C4-2B (cell line): ENCODE data around the gene IQGAP2.

Source experiments
- H3K27ac ChIP-seq: fragments of 450-650 bp; 2 replicates; pipeline ENCODE4 v1.5.1; 2017
- ZFX ChIP-seq: fragments of 450-650 bp; IDR thresholded peaks from 2 replicates; pipeline ENCODE4 v1.6.1; 2017
- TF ChIP-seq, protein P1 (sequence below): fragments of 450-650 bp; conservative IDR thresholded peaks from 2 replicates; pipeline ENCODE4 v1.5.1; 2017; ENCODE audit warnings: mild to moderate bottlenecking

Gene IQGAP2

GRCh38 chr5:76576450-76576849, 173.4 kb downstream of the IQGAP2 start:
- TF ChIP-seq, protein P1, sequence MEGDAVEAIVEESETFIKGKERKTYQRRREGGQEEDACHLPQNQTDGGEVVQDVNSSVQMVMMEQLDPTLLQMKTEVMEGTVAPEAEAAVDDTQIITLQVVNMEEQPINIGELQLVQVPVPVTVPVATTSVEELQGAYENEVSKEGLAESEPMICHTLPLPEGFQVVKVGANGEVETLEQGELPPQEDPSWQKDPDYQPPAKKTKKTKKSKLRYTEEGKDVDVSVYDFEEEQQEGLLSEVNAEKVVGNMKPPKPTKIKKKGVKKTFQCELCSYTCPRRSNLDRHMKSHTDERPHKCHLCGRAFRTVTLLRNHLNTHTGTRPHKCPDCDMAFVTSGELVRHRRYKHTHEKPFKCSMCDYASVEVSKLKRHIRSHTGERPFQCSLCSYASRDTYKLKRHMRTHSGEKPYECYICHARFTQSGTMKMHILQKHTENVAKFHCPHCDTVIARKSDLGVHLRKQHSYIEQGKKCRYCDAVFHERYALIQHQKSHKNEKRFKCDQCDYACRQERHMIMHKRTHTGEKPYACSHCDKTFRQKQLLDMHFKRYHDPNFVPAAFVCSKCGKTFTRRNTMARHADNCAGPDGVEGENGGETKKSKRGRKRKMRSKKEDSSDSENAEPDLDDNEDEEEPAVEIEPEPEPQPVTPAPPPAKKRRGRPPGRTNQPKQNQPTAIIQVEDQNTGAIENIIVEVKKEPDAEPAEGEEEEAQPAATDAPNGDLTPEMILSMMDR: no peak
- no peak for TF ChIP-seq ZFX
- no peak overlapping the region for H3K27ac ChIP-seq

GRCh38 chr5:76576996-76577395, 173.9 kb downstream of the IQGAP2 start:
- TF ChIP-seq, protein P1: no peak
- no peak for TF ChIP-seq ZFX
- H3K27ac ChIP-seq: no peak overlapping the region

GRCh38 chr5:76579166-76579937, 176.3 kb downstream of the IQGAP2 start:
- no peak overlapping the region for H3K27ac ChIP-seq
- no peak for TF ChIP-seq ZFX
- TF ChIP-seq, protein P1: no peak

- no peak overlapping the region for H3K27ac ChIP-seq
- TF ChIP-seq ZFX: no peak
- TF ChIP-seq, protein P1: no peak
Measured at GRCh38 chr5:76580981-76581380, 177.9 kb downstream of the IQGAP2 start.

GRCh38 chr5:76582230-76583162, 179.4 kb downstream of the IQGAP2 start:
- H3K27ac ChIP-seq: no peak overlapping the region
- TF ChIP-seq ZFX: no peak
- TF ChIP-seq, protein P1: no peak

DNA sequence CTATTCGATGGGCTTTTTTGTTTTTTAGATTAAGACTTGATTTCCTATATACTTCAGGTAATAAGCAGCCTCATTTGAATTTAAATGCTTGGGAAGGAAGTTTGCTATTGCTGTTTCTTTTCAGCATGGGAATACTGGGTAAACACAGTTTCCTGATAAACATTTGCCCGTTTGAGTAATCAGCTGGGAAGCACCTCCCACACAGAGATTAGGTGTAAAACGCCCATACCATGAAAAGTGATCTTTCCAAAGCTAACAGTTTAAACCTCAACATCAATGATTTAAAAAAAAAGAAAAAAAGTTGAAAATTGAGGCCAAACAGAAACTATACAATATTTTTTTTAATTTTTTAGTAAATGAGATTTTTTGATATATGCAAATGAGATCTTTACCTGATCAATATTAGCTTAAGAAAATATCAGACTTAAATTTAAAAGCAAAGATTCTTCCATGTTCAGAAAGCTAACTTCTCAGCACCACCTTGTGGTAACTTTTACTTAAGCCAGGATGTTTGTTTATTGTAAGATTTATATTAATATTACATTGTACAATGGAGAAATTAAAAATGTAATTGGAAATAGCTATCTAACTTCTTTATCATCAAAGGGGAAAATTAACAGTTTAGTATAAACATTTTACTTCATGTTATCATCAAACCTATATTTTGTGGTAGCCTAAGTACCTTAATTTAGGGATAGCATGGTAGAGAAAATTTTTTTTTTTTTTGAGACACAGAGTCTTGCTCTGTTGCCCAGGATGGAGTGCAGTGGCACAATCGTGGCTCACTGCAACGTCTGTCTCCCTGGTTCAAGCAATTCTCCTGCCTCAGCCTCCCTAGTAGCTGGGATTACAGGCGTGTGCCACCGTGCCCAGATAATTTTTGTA, 180.3 kb downstream of the IQGAP2 start:
- H3K27ac ChIP-seq: no peak overlapping the region

More for the DNA sequence above, 180.3 kb downstream of the IQGAP2 start:
- TF ChIP-seq ZFX: no peak
- TF ChIP-seq, protein P1: peak; percentile 82
